ENCODE measurements around the gene NUP210.

The NUP210 gene

DNA sequence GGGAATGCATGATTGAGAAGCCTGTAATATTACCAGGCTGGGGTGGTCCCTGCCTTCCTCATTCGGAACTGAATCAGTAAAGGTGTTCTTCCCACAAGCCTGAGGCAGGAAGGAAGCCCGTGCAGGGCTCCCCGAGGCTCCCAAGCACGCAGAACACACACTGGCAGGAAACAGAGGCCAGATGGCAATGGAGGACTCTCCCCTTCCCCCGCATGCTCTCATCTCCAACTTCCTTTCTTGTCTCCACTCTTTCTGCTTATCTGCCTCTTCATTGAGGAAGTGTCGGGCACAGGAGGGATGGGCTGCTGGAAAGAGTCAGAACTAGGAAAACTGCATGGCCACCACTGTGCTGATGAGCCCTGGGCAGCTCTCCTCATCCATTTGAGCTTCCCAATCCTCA, 123.5 kb downstream of the NUP210 start:
- DNase-seq (ENCODE audit: low read depth in 1 of 2, low spot score in 1 of 2): no peak

- no peak for DNase-seq (ENCODE audit: low read depth in 1 of 2, low spot score in 1 of 2)
These were observed 125.4 kb downstream of the NUP210 start for GRCh38 chr3:13294442-13295351.

DNA sequence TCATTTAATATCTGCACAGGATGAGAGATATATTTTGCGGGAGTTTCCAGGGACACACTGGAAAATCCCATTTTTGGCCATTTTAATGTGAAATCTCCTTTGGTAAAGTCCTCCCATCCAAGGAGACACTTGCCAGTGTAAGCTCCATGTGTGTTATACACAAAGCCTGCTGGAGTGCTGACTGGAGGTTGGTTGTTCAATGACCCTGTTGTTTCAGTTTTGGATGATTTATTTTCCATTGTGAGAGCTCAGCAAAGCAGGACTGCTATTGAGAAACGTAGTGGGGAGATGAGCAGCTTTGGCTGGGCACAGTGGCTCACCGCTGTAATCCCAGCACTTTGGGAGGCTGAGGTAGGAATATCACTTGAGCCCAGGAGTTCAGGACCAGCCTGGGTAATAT, 127.7 kb downstream of the NUP210 start:
- DNase-seq (ENCODE audit: low read depth in 1 of 2, low spot score in 1 of 2): no peak

DNA sequence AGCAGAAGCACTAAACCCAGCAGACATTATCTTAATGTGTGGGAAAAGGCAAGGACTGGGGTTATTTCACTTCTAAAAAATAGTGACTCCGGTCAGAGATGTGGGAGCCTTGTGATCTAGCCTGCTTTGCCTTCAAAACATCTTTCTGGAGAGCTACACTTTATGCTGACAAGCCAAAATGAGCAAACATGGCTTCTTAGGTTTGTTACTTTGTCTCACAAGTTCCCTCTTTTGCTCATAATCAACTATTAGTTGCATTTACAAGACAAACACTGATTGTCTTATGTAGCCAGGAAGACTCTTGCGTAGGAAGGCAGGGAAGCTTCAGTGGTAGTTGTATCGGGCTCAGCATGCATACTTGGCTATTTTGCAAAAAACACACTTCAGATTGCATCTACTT, 129.2 kb downstream of the NUP210 start:
- no peak for DNase-seq (ENCODE audit: low read depth in 1 of 2, low spot score in 1 of 2)

GRCh38 chr3:13289771-13290285, 130.3 kb downstream of the NUP210 start:
- no peak for DNase-seq (ENCODE audit: low read depth in 1 of 2, low spot score in 1 of 2)

DNA sequence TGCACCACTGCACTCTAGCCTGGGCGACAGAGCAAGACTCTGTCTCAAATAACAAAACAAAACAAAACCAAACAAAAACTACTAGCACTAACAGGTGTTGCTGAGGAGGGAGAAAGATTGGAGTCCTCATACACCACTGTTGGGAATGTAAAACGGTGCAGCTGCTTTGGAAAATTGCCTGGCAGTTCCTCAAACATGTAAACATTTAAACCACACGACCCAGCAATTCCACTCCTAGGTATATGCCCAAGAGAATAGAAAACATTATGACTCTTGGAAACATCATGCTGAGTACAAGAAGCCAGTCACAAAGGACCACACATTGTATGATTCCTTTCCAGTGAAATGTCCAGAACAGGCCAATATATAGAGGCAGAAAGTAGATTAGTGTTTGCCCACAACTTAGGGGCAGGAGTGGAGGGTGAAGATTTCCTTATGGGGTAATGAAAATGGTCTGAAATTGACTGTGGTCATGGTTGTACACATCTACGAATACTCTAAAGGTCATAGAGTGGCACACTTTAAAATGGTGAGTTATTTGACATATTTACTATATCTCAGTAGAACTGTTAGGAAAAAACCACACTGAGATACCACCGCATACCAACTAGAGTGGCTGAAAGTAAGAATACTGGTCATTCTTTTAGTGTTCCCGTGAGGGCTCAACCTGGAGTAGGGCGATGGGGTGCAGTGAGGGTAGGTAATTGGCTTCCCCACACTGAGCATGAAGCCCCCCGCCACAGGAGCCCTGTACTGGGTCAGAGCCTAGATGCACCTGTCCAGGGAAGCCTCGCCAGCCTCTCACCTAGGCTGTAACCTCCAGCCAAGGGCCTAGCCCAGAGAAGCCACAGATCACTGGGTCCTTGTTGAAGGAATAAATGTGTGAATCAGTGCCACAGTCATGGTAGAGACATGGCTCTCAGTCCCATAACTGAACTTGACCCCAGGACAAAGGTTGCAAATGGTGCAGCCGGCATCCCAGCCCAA, 131.1 kb downstream of the NUP210 start:
- no peak for DNase-seq (ENCODE audit: low read depth in 1 of 2, low spot score in 1 of 2)

GRCh38 chr3:13287833-13288232, 132.3 kb downstream of the NUP210 start:
- DNase-seq (ENCODE audit: low read depth in 1 of 2, low spot score in 1 of 2): no peak

GRCh38 chr3:13286873-13287272, 133.2 kb downstream of the NUP210 start:
- DNase-seq (ENCODE audit: low read depth in 1 of 2, low spot score in 1 of 2): no peak

DNA sequence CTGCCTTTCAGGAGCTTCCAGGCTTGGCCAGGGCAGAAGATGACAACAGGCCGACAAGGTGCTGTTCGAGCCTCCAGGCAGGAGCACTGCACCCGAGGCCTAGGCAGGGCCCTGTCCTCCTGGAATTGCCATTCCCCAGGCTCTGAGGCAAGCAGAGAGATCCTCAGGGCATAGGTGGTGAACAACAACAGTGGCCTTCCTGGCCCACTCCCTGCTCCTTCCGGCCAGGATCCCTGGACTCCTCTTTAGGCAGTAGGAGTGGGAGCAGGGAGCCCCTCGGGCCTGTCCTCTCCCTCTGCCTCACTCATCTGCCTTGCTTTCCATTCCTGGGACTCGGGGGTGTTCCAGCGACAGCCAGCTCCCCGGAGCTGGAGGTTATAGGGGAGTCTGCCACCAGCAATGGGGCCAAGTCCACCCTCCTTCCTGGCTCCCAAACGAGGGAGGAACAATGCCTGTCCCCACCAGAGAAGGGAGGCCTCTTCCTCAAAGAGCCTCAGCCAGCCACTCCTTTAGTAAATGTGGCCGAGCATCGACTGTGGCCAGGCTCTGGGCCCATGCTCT, 135.0 kb downstream of the NUP210 start:
- DNase-seq (ENCODE audit: low read depth in 1 of 2, low spot score in 1 of 2): no peak

DNA sequence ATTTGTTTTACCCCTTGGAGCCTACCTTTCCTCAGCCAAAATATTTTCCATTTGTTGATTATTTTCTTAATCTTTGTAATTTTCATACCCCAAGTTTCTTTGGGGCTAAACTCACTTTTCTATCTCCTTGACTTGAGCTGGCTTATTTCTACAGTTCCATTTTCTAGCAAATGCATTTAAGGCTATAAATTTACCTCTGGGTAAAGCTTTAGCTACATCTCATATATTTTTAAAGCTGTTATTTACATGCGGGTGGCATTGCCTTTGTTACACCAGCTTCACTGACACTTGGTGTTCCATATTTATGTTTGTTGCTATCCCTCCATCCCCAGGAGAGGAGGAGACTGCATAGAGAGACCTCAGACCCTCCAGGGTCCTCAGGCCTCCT, 136.3 kb downstream of the NUP210 start:
- no peak for DNase-seq (ENCODE audit: low read depth in 1 of 2, low spot score in 1 of 2)

GRCh38 chr3:13282986-13283876, 136.9 kb downstream of the NUP210 start:
- DNase-seq (ENCODE audit: low read depth in 1 of 2, low spot score in 1 of 2): no peak

GRCh38 chr3:13282358-13282985, 137.7 kb downstream of the NUP210 start:
- no peak for DNase-seq (ENCODE audit: low read depth in 1 of 2, low spot score in 1 of 2)

DNA sequence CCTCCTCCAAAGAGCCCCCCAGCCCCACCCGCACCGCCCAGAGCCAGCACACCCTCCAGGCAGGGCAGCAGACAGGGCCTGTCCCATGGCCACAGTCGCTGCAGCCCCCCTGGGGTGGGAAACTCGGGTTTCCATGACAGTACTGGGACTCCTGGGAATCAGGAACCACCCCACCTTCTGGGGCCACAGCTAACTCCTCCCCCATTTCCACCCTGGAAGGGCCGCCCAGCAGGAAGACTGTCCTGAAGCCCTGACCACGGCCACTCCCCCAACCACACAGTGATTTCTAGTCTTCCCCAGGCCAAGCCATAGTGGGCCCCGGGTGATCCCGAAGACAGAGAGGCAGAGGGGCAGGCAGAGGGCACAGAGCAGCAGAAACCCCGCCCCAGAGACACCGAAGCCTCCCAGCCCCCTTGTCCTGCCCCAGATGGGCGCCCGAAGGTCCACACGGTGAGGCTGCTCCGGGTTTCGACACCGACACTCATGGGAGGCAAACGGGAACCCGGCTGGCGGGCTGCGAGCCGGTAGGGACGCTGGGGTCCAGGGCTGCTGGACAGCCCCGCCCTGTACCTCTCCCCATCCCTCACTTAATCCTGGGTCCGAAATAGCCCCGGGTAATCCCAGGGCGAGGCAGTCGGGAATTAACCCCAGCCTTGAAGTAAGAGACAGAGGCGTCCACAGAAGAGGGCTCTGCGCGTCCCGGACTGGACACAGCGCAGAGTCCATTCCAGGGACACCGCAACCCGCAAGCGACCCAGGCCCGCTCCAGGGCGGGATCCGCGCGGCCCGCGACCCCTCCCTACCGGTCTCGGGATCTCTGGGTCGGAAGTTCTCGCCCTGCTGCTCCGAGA, 138.4 kb downstream of the NUP210 start:
- no peak for DNase-seq (ENCODE audit: low read depth in 1 of 2, low spot score in 1 of 2)

DNA sequence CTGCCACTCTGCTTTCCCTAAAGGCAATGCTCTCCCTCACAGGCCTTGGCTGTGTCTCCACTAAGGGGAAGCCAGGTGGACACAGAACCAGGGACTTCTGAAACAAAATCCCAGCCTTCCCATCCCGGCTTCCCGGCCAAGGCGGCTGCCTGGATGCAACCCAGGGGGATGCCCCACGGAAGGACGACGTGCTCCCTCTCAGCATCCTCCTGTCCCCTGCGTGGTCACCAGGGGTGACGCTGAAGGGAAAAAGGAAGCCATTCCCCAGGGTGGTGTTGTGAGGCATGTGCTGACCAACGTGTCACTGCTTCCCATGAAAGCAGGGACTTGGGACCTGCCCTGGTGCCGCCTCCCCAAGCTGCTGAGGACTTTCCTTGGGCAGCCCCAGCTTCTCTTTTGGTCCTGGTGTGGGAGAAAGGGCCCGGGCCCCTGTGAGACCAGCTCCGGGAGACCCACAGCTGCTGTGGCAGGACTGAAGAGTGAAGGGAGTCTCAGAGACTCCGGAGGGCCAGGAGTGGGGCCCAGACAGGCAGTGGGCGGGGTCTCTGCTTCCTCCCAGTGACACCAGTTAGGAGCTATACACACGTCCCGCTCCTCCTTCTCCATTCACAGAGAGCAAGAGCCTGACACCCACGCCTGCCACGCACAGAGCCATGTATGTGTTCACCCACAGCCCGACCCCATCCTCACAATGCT, 139.2 kb downstream of the NUP210 start:
- DNase-seq (ENCODE audit: low read depth in 1 of 2, low spot score in 1 of 2): no peak

DNA sequence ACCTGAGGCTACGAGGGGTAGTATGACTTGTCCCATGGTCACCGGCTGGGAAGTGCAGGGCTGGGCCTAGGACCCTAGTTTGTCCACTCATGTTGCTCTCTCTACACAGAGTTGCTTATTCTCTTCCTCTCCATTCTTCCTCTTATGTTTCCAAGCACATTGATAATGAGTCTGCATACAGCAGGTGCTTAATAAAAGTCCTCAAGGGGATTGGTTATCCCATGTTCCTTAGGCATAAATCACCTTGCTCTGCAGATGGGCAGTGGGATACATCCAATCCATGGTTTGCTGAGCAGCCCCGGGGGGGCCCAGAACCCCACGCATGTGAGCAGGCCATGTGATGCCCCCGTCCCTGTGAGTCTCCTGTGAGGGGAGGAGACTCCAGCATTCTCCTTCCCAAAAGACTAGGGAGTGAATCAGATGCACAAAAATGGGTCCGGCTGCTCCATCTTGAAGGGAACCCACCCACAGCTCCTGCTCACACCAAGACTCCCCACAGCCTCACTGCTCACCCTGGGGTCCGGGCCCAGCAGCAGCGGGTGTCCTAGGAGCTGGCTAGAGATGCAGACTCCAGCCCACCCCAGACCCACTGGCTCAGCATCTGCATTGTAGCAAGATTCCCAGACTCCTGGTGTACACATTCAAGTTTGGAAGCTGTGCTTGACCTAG, 139.9 kb downstream of the NUP210 start:
- no peak for DNase-seq (ENCODE audit: low read depth in 1 of 2, low spot score in 1 of 2)

GRCh38 chr3:13279532-13279910, 140.6 kb downstream of the NUP210 start:
- no peak for DNase-seq (ENCODE audit: low read depth in 1 of 2, low spot score in 1 of 2)

DNA sequence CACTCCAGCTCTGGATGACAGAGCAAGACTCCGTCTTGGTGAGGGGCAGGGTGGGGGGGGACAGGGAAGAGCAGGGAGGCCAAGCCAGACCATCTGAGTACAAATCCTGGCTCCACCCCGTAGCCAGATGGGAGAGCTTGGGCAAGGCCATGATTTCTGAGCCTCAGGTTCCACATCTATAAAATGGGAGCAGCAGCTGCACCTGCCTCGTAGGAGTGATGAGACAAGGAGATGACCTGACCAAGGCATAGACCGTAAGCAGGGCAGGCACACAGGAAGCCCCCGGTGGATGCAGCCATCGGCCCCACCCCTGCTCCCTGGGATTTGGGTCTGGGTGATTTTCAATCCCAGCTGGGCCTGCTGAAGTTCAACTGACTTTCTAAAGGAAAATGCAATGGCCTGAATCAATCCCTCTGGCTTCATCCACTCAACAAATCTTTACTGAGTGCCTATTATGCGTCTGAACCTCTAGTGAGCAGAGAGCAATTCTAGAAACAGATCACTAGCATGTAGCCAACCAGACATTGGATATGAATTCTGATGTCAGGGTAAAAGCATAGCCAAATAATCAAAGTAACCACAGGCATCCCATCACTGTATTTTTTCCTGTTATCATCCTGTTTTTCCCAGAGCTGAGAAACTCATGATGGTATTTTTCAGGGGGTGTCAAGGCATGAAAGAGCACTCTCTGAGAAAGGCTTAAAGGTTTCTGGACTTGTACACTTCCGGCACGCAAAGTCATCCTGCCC, 141.2 kb downstream of the NUP210 start:
- DNase-seq (ENCODE audit: low read depth in 1 of 2, low spot score in 1 of 2): no peak

Measured in activated CD4-positive, alpha-beta T cell treated with anti-CD3 and anti-CD28 coated beads, Interleukin-2, amount 50 U/mL, for 24 hours (primary cell).